Brain microvascular endothelial cell (primary cell): ENCODE results near the gene PDE8A.

Source experiments
- DNase-seq: peaks from one replicate; pipeline ENCODE4 v3.0.0-alpha.2; 2020
- H3K27ac ChIP-seq: fragments of 250-450 bp; sonication (Bioruptor Pico); 2 replicates; pipeline ENCODE4 v1.5.1; 2020; ENCODE audit warnings: mild to moderate bottlenecking, moderate library complexity
- H3K27me3 ChIP-seq: fragments of 250-450 bp; sonication (Bioruptor Pico); replicated peaks from 2 replicates; pipeline ENCODE4 v1.5.1; 2020; ENCODE audit warnings: mild to moderate bottlenecking
- H3K36me3 ChIP-seq: fragments of 250-450 bp; sonication (Bioruptor Pico); replicated peaks from 2 replicates; pipeline ENCODE4 v1.5.1; 2020; ENCODE audit warnings: mild to moderate bottlenecking
- H3K4me3 ChIP-seq: 2 replicates; pipeline ENCODE4 v1.5.1; 2011; ENCODE audit warnings: low read depth, mild to moderate bottlenecking, control low read depth, low read length, moderate library complexity
- CTCF ChIP-seq: IDR thresholded peaks from 2 replicates; pipeline ENCODE4 v1.5.1; 2011; ENCODE audit warnings: low read depth, mild to moderate bottlenecking, moderate library complexity, low read length, control low read depth, inconsistent platforms; ENCODE audit errors: missing control alignments
- in situ Hi-C: cut with HindIII; loops from 2 replicates; pipeline ENCODE4 v1.10.0; 2017; ENCODE audit warnings: low sequenced_read_pairs, low pct_ligation_motif_present

The PDE8A gene

GRCh38 chr15:85004550-85004949 is 22.9 kb downstream of the PDE8A start:
- Histone ChIP-seq H3K27me3 (no peaks in the 10 kb centered on the region), H3K4me3 (no peak overlapping the region), H3K27ac (no peak overlapping the region), H3K36me3 (no peaks in the 10 kb centered on the region)
- in situ Hi-C loops, result no loop called here
- no peak for TF ChIP-seq CTCF
- DNase-seq, result no peak

- no peak for DNase-seq
- Histone ChIP-seq H3K4me3 (no peak overlapping the region), H3K27ac (no peak overlapping the region), H3K36me3 (no peaks in the 10 kb centered on the region), H3K27me3 (no peaks in the 10 kb centered on the region)
- peak; percentile 7 for TF ChIP-seq CTCF
- in situ Hi-C loops, result no loop called here
Measured at GRCh38 chr15:85005319-85005718, 23.7 kb downstream of the PDE8A start.

- Histone ChIP-seq H3K36me3 (no peaks in the 10 kb centered on the region), H3K27me3 (no peaks in the 10 kb centered on the region), H3K27ac (no peak overlapping the region), H3K4me3 (no peak overlapping the region)
- DNase-seq, result no peak
- in situ Hi-C loops, result no loop called here
- TF ChIP-seq CTCF, result no peak
Measured at GRCh38 chr15:85005746-85006145, 24.1 kb downstream of the PDE8A start.

- no peaks in the 10 kb centered on the region for H3K27me3 ChIP-seq
- in situ Hi-C loops, result no loop called here
Measured at GRCh38 chr15:85006201-85006600, 24.5 kb downstream of the PDE8A start.

GRCh38 chr15:85006655-85007054 is 25.0 kb downstream of the PDE8A start:
- in situ Hi-C loops, result no loop called here
- no peak for DNase-seq
- H3K27ac ChIP-seq, result no peak overlapping the region
- no peaks in the 10 kb centered on the region for H3K27me3 ChIP-seq
- TF ChIP-seq CTCF, result no peak
- no peaks in the 10 kb centered on the region for H3K36me3 ChIP-seq
- no peak overlapping the region for H3K4me3 ChIP-seq

More at GRCh38 chr15:85006201-85006600, 24.5 kb downstream of the PDE8A start:
- Histone ChIP-seq H3K27ac (no peak overlapping the region), H3K36me3 (no peaks in the 10 kb centered on the region), H3K4me3 (no peak overlapping the region)
- no peak for TF ChIP-seq CTCF
- DNase-seq, result no peak

- no peak for TF ChIP-seq CTCF
- DNase-seq, result no peak
Measured at GRCh38 chr15:85007137-85007536, 25.5 kb downstream of the PDE8A start.

More at GRCh38 chr15:85007137-85007536, 25.5 kb downstream of the PDE8A start:
- in situ Hi-C loops, result no loop called here
- no peak overlapping the region for H3K4me3 ChIP-seq
- no peaks in the 10 kb centered on the region for H3K27me3 ChIP-seq
- H3K27ac ChIP-seq, result no peak overlapping the region
- H3K36me3 ChIP-seq, result no peaks in the 10 kb centered on the region
